ENCODE data around the gene DZIP1L. TPM values are rescaled to one million over a fixed set of nuclear protein-coding genes. Genes with fewer than 3 reads are reported as not detected.
"Not testable (repeated sequence)": the region's sequence is repeated elsewhere in the genome, so short reads cannot be mapped to it uniquely, and the experiment has no call there.

Gene DZIP1L
- total and polyA plus RNA-seq, 9 donors = 6.3 to 12.8 (median 7.5) TPM

DNA sequence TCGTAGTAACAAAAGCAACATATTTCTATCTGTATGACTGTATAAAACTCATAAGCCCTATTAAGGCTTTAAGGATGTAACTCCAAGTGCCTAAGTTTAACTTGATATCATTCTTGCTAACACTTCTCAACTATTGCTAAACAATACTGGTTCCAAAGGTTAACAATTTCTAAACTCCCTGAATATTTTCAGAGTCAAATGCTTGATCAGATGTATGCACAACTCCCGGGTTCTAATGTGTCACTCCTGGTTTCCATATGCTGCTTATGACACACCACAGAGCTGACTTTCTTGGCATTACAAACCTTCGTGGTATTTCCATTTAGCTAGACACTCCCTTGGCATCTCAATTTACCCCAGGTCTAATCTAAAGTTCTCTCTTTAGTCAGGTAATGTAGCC lies 26.3 kb downstream of the DZIP1L start:
- 100% methylated on average over 1 of the region's 3 CpGs for WGBS (ENCODE audit: insufficient coverage)
- no peaks in the 10 kb centered on the region for H3K9me3 ChIP-seq (replicated peaks; ENCODE audit: control insufficient read depth, low read depth, low read length)
- H3K27me3 ChIP-seq (ENCODE audit: control insufficient read depth, insufficient read depth, low read length) = no peaks in the 10 kb centered on the region
- DNase-seq = no peak
- H3K4me3 ChIP-seq (ENCODE audit: low read length) = no peak overlapping the region
- H3K27ac ChIP-seq (ENCODE audit: low read length) = no peak overlapping the region
- H3K4me1 ChIP-seq (ENCODE audit: control insufficient read depth, insufficient read depth, low read length) = no peaks in the 10 kb centered on the region
- H3K36me3 ChIP-seq (ENCODE audit: control insufficient read depth, insufficient read depth, low read length) = peaks cover 20% of the 10 kb centered on the region

DNA sequence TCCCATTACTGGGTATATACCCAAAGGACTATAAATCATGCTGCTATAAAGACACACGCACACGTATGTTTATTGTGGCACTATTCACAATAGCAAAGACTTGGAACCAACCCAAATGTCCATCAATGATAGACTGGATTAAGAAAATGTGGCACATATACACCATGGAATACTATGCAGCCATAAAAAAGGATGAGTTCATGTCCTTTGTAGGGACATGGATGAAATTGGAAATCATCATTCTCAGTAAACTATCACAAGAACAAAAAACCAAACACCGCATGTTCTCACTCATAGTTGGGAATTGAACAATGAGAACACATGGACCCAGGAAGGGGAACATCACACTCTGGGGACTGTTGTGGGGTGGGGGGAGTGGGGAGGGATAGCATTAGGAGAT lies 29.7 kb downstream of the DZIP1L start:
- no CpG with 5 or more reads among the region's 3 CpGs for WGBS (ENCODE audit: insufficient coverage)
- peaks cover 31% of the 10 kb centered on the region for H3K36me3 ChIP-seq (ENCODE audit: control insufficient read depth, insufficient read depth, low read length)
- not testable (repeated sequence) for H3K27ac ChIP-seq (ENCODE audit: low read length); H3K27me3 ChIP-seq (ENCODE audit: control insufficient read depth, insufficient read depth, low read length); H3K4me3 ChIP-seq (ENCODE audit: low read length); H3K9me3 ChIP-seq (replicated peaks; ENCODE audit: control insufficient read depth, low read depth, low read length); H3K4me1 ChIP-seq (ENCODE audit: control insufficient read depth, insufficient read depth, low read length); DNase-seq

DNA sequence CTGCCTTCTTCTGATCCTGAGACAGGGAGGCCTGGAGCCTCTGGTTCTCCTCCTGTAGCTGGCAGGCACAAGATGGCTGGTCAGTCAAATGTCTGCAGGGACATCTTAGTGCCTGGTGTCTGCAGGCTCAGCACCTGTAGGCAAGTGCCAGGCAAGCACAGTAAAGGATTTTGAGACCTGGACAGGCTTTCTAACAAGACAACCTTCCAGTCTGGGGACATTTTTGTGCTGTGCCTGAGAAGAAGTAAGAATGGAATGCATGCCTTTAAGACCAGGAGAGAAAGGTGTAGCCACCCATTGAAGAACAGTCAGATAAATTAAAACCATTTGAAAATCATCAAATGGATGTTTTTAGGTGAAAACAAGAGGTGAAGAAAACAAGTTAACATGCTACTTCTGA lies 31.2 kb downstream of the DZIP1L start:
- H3K36me3 ChIP-seq (ENCODE audit: control insufficient read depth, insufficient read depth, low read length) = peaks cover 36% of the 10 kb centered on the region
- no peak for DNase-seq
- no peak overlapping the region for H3K27ac ChIP-seq (ENCODE audit: low read length)
- no peaks in the 10 kb centered on the region for H3K27me3 ChIP-seq (ENCODE audit: control insufficient read depth, insufficient read depth, low read length)
- H3K4me1 ChIP-seq (ENCODE audit: control insufficient read depth, insufficient read depth, low read length) = no peaks in the 10 kb centered on the region
- no peak overlapping the region for H3K4me3 ChIP-seq (ENCODE audit: low read length)
- H3K9me3 ChIP-seq (replicated peaks; ENCODE audit: control insufficient read depth, low read depth, low read length) = no peaks in the 10 kb centered on the region

DNA sequence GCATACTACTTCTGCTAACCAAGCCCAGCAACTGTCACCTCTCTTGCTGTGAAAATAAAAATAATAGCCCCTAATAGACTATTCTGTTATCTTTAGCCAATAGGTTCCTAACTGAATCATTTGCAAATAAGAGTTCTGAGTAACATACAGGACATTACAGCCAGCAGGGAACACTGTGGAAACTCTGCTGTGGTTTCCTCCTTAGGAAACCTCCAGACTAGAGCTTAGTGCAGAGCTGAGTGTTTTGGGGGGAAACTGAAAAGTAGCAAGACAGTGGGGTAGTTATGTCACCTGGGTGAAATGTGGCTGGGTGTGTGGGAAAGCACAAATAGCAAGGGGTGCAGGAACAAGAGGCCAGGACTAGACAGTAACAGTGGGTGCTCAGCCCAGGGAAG lies 32.4 kb downstream of the DZIP1L start:
- Histone ChIP-seq H3K27ac (ENCODE audit: low read length) (no peak overlapping the region), H3K9me3 (replicated peaks; ENCODE audit: control insufficient read depth, low read depth, low read length) (no peaks in the 10 kb centered on the region), H3K4me3 (ENCODE audit: low read length) (no peak overlapping the region), H3K27me3 (ENCODE audit: control insufficient read depth, insufficient read depth, low read length) (no peaks in the 10 kb centered on the region), H3K4me1 (ENCODE audit: control insufficient read depth, insufficient read depth, low read length) (no peaks in the 10 kb centered on the region), H3K36me3 (ENCODE audit: control insufficient read depth, insufficient read depth, low read length) (peaks cover 34% of the 10 kb centered on the region)
- no peak for DNase-seq

DNA sequence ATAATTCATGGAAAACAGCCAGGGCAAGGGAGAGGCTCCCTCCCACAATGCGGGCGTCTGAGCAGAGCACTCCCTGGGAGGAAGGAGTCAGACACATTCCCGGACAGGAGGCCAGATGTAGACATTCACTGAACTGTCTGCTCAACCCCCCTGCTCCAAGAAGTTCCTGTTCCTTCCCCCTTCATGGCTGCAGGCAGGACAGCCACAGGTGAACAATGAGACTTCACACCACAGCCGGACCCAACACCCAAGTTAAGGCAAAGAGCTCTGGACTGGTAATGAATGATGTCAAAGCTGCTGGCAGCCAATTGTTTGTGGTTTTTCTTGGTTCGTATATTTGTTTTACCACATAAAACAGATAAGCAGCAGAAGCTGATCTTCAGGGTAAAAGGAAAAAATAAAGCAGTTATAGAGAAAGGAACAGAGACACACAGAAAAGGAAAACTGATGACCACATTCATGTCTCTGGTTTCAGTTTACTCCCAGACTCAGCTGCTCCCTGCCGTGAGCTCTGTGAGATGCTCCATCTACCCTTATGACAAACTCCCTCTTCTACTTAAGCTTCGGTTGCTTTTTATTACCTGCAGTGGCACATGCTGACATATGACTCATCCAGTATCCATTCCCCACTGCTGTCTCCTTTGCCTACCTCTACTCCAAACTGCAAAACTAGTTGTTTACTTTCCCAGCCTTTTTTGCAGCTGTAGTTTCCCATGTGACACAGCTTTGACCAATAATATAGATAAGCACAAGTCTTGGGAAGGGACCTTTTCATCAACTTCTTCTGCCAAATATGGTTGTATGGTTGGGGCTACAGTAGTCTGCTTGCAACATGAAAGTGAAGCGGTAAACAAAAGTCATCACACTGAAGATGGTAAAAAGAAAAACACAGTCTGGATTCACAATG lies 33.1 kb downstream of the DZIP1L start:
- no peak for DNase-seq
- Histone ChIP-seq H3K36me3 (ENCODE audit: control insufficient read depth, insufficient read depth, low read length) (peaks cover 35% of the 10 kb centered on the region), H3K4me1 (ENCODE audit: control insufficient read depth, insufficient read depth, low read length) (no peaks in the 10 kb centered on the region), H3K4me3 (ENCODE audit: low read length) (no peak overlapping the region), H3K27me3 (ENCODE audit: control insufficient read depth, insufficient read depth, low read length) (no peaks in the 10 kb centered on the region), H3K9me3 (replicated peaks; ENCODE audit: control insufficient read depth, low read depth, low read length) (no peaks in the 10 kb centered on the region), H3K27ac (ENCODE audit: low read length) (no peak overlapping the region)
- WGBS (ENCODE audit: insufficient coverage) = 52% methylated on average over 3 of the region's 8 CpGs

DNA sequence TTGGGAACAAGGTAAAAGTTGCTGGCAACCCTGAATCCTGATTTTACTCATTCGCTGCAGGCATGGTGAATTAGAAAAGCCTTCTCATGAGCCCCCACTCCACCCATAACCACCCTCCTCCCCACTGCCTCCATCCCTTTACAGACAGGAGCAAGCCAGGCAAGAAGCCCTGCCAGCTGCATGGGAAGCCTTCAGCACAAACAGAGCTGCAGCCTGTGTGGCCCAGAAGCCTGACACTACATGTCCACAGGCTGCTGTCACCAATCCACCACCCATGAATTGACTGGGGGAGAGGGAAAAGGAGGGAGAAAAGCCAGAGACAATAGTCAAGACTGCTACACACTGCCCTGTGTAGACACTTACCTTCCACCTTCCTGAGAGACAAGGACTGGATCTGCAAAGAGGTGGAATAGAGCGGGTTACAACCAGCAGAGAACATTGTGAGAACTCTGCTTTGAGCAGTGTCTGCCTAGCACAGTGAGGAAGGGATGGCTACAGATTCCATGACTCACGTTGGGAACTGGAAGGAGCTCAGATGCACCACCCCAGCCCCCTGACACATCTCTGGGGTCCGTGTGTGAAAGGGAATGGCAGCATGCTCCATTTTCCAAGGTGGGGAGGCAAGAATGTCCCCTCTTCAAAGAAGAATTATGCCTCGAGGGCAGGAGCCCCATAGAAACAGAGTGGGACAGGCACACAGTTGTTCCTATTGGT lies 33.9 kb downstream of the DZIP1L start:
- Histone ChIP-seq H3K27ac (ENCODE audit: low read length) (no peak overlapping the region), H3K27me3 (ENCODE audit: control insufficient read depth, insufficient read depth, low read length) (no peaks in the 10 kb centered on the region), H3K9me3 (replicated peaks; ENCODE audit: control insufficient read depth, low read depth, low read length) (no peaks in the 10 kb centered on the region), H3K36me3 (ENCODE audit: control insufficient read depth, insufficient read depth, low read length) (peaks cover 37% of the 10 kb centered on the region), H3K4me3 (ENCODE audit: low read length) (no peak overlapping the region), H3K4me1 (ENCODE audit: control insufficient read depth, insufficient read depth, low read length) (no peaks in the 10 kb centered on the region)
- WGBS (ENCODE audit: insufficient coverage) = 92% methylated on average over 2 of the region's 5 CpGs
- DNase-seq = no peak

DNA sequence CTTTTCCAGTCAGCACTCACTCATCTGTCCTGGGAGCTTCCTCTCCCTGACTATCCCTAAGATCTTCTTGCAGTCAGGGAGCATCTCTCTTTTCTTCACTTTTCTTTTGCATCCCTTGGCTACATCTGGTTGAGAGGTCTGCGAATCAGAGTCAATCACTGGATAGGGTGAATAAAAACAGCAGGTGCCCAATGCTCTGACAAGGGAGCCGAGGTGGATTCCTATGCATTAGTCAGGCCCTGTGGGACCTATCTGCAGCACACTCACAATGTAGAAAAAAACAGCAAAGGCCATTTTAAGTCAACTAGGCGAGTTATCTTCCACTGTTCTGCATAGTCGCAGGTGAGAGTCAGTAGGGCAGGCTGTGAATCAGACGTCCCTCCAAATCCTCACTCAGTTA lies 35.5 kb downstream of the DZIP1L start:
- Histone ChIP-seq H3K27ac (ENCODE audit: low read length) (no peak overlapping the region), H3K9me3 (replicated peaks; ENCODE audit: control insufficient read depth, low read depth, low read length) (no peaks in the 10 kb centered on the region), H3K27me3 (ENCODE audit: control insufficient read depth, insufficient read depth, low read length) (no peaks in the 10 kb centered on the region), H3K4me1 (ENCODE audit: control insufficient read depth, insufficient read depth, low read length) (no peaks in the 10 kb centered on the region), H3K36me3 (ENCODE audit: control insufficient read depth, insufficient read depth, low read length) (peaks cover 39% of the 10 kb centered on the region), H3K4me3 (ENCODE audit: low read length) (no peak overlapping the region)
- 78% methylated on average over 5 of the region's 5 CpGs for WGBS (ENCODE audit: insufficient coverage)
- DNase-seq = no peak

DNA sequence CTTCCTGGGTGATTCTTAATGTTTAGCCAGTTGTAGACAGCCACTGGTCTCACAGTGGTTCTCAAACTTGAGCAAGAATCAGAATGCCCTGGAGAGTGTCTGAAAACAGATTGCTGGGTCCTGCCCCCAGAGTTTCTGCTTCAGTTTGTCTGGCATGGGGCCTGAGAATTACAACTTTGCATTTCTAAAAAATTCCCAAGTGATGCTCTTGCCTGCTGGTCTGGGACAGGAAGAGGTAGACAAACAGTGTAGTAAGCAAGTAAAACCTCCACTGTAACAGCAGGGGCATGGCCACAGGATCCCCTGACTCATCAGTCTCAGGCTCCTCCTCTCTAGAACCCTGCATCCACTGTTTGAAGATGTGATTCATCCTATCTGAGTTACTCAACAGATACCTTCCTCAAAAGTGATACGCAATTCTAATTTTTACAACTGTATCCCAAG lies 36.5 kb downstream of the DZIP1L start:
- no peak for DNase-seq
- H3K36me3 ChIP-seq (ENCODE audit: control insufficient read depth, insufficient read depth, low read length) = peaks cover 39% of the 10 kb centered on the region
- no peaks in the 10 kb centered on the region for H3K4me1 ChIP-seq (ENCODE audit: control insufficient read depth, insufficient read depth, low read length)
- H3K9me3 ChIP-seq (replicated peaks; ENCODE audit: control insufficient read depth, low read depth, low read length) = no peaks in the 10 kb centered on the region
- no CpG with 5 or more reads among the region's 1 CpG for WGBS (ENCODE audit: insufficient coverage)
- H3K27ac ChIP-seq (ENCODE audit: low read length) = no peak overlapping the region
- no peak overlapping the region for H3K4me3 ChIP-seq (ENCODE audit: low read length)
- no peaks in the 10 kb centered on the region for H3K27me3 ChIP-seq (ENCODE audit: control insufficient read depth, insufficient read depth, low read length)

DNA sequence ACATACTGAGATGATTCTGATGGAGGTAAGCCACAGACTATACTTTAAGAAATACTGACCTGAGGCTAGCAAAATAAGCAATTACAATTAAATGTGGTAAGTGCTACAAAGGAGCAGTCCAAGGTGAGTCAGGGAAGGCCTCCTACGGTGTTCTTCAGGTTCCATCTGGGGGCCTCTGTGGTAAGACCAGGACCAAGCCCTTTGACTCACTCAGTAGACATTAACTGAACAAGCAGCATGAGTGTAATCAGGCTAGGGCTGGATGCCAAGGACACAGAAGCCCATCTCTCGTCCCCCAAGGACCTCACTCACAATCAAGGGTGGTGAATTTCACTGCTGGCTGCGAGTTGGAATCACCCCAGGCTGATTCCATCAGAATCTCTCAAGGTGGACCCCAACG lies 37.3 kb downstream of the DZIP1L start:
- no peak overlapping the region for H3K4me3 ChIP-seq (ENCODE audit: low read length)
- H3K27ac ChIP-seq (ENCODE audit: low read length) = no peak overlapping the region
- H3K27me3 ChIP-seq (ENCODE audit: control insufficient read depth, insufficient read depth, low read length) = no peaks in the 10 kb centered on the region
- peaks cover 32% of the 10 kb centered on the region for H3K36me3 ChIP-seq (ENCODE audit: control insufficient read depth, insufficient read depth, low read length)
- WGBS (ENCODE audit: insufficient coverage) = no CpG with 5 or more reads among the region's 4 CpGs
- no peaks in the 10 kb centered on the region for H3K4me1 ChIP-seq (ENCODE audit: control insufficient read depth, insufficient read depth, low read length)
- H3K9me3 ChIP-seq (replicated peaks; ENCODE audit: control insufficient read depth, low read depth, low read length) = no peaks in the 10 kb centered on the region
- no peak for DNase-seq

DNA sequence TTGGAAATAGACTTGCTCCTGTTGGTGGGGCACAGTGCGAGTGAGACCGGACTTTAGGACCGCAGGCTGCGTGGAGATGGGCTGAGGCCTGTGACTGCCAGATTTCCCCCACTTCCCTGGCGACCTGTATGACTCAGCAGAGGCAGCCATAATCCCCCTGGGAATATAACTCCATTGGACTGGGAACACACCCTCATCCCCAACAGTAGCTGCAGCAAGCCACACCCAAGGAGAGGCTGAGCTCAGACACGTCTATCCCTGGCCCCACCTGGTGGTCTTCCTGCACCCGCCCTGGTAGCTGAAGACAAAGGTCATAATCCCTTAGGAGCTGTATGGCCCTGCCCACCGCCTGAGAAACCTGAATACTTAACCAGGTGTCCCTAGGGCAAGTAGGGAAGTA lies 42.6 kb downstream of the DZIP1L start:
- H3K27ac ChIP-seq (ENCODE audit: low read length) = no peak overlapping the region
- no peak for DNase-seq
- H3K36me3 ChIP-seq (ENCODE audit: control insufficient read depth, insufficient read depth, low read length) = peaks cover 38% of the 10 kb centered on the region
- no peaks in the 10 kb centered on the region for H3K4me1 ChIP-seq (ENCODE audit: control insufficient read depth, insufficient read depth, low read length)
- H3K27me3 ChIP-seq (ENCODE audit: control insufficient read depth, insufficient read depth, low read length) = no peaks in the 10 kb centered on the region
- WGBS (ENCODE audit: insufficient coverage) = 83% methylated on average over 6 of the region's 8 CpGs
- no peaks in the 10 kb centered on the region for H3K9me3 ChIP-seq (replicated peaks; ENCODE audit: control insufficient read depth, low read depth, low read length)
- no peak overlapping the region for H3K4me3 ChIP-seq (ENCODE audit: low read length)
